GM19372 (cell line): Measurements from ENCODE around the gene CTNNA3.
"Not testable (repeated sequence)": the region's sequence is repeated elsewhere in the genome, so short reads cannot be mapped to it uniquely, and the experiment has no call there.

Experiments used
- ATAC-seq: cut with Tn5 transposase; IDR thresholded peaks from one replicate; pipeline ENCODE4 v1.9.1; 2021; ENCODE audit warnings: mild to moderate bottlenecking, low read depth, moderate library complexity; ENCODE audit not compliant: unreplicated experiment

The CTNNA3 gene

GRCh38 chr10:66368146-66368545, 1327.8 kb downstream of the CTNNA3 start:
- no peak for ATAC-seq

- no peak for ATAC-seq
Measured at GRCh38 chr10:66366163-66366562, 1329.8 kb downstream of the CTNNA3 start.

GRCh38 chr10:66365686-66366085, 1330.3 kb downstream of the CTNNA3 start:
- ATAC-seq: no peak

- ATAC-seq: no peak
Measured at GRCh38 chr10:66362522-66362921, 1333.5 kb downstream of the CTNNA3 start.

GRCh38 chr10:66353822-66354221, 1342.2 kb downstream of the CTNNA3 start:
- not testable (repeated sequence) for ATAC-seq

- ATAC-seq: no peak
Measured at GRCh38 chr10:66353422-66353821, 1342.6 kb downstream of the CTNNA3 start.

- ATAC-seq: no peak
Measured at GRCh38 chr10:66350622-66351399, 1345.2 kb downstream of the CTNNA3 start.

GRCh38 chr10:66349726-66350125, 1346.3 kb downstream of the CTNNA3 start:
- ATAC-seq: no peak

- ATAC-seq: no peak
Measured at GRCh38 chr10:66349076-66349475, 1346.9 kb downstream of the CTNNA3 start.

- no peak for ATAC-seq
Measured at GRCh38 chr10:66337211-66337610, 1358.8 kb downstream of the CTNNA3 start.

GRCh38 chr10:66336791-66337190, 1359.2 kb downstream of the CTNNA3 start:
- ATAC-seq: no peak

GRCh38 chr10:66335753-66336152, 1360.2 kb downstream of the CTNNA3 start:
- not testable (repeated sequence) for ATAC-seq

GRCh38 chr10:66329147-66329546, 1366.8 kb downstream of the CTNNA3 start:
- ATAC-seq: no peak

GRCh38 chr10:66326876-66327275, 1369.1 kb downstream of the CTNNA3 start:
- no peak for ATAC-seq

GRCh38 chr10:66322777-66323176, 1373.2 kb downstream of the CTNNA3 start:
- no peak for ATAC-seq

GRCh38 chr10:66321723-66322665, 1374.0 kb downstream of the CTNNA3 start:
- no peak for ATAC-seq

GRCh38 chr10:66318761-66319160, 1377.2 kb downstream of the CTNNA3 start:
- no peak for ATAC-seq

GRCh38 chr10:66307826-66308225, 1388.2 kb downstream of the CTNNA3 start:
- ATAC-seq: no peak

GRCh38 chr10:66301078-66301477, 1394.9 kb downstream of the CTNNA3 start:
- ATAC-seq: no peak

- ATAC-seq: no peak
Measured at GRCh38 chr10:66295602-66296001, 1400.4 kb downstream of the CTNNA3 start.

GRCh38 chr10:66294538-66294937, 1401.5 kb downstream of the CTNNA3 start:
- ATAC-seq: no peak
